Activated CD4-positive, alpha-beta T cell treated with anti-CD3 and anti-CD28 coated beads, Interleukin-2, amount 50 U/mL, for 1 hour (primary cell): Measurements from ENCODE around the gene SIMC1.
"Not testable (repeated sequence)": the region's sequence is repeated elsewhere in the genome, so short reads cannot be mapped to it uniquely, and the experiment has no call there.

Experiments used
- DNase-seq: peaks from one replicate; pipeline ENCODE4 v3.0.0-alpha.2; 2020

The SIMC1 gene

GRCh38 chr5:176216393-176216916 lies 21.8 kb upstream of the SIMC1 start:
- DNase-seq, result not testable (repeated sequence)

DNA sequence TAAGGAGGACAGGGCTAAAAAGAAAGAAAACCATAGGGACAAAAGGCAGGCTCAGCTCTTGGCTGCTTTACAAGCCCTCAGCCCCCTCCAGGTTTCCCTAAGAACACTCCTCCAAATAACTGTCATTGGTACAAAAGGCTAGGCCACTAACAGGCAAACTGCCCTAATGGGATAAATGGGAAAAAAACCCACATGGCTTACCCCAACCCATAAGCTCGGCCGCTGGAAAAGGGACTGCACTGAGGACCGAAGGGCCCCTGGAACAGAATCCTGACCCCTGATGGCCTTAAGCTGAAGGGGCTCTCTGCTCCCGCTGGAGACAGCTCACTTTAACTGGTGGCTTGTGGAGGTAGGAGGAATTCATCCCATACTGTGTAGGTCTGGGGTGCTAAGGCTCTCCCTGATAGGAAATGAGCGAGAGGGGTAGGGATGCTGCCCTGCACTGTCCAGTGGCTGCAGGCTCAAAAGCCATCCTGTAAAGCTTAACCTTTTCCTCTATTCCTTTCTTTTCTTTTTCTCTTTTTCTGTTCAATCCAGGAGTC lies 21.0 kb upstream of the SIMC1 start:
- DNase-seq, result not testable (repeated sequence)

DNA sequence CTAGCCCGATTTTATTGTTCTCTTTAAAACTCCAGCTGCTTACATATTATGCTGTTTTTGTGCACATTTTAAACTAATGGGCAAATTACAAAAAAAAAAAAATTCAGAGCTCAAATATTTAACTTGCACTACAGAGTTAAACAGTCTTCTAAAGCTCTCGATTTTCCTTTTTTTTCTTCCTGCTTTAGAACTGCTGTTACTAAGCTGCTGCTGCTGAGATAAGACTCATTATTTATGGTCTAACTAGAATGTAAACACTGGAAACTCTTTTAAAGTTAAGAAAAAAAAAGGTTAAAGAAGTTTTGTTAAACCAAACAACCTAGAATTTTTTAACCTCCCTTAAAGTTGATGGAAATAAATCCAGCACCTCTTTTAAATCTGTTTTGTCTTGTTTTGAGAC lies 20.5 kb upstream of the SIMC1 start:
- DNase-seq, result not testable (repeated sequence)

DNA sequence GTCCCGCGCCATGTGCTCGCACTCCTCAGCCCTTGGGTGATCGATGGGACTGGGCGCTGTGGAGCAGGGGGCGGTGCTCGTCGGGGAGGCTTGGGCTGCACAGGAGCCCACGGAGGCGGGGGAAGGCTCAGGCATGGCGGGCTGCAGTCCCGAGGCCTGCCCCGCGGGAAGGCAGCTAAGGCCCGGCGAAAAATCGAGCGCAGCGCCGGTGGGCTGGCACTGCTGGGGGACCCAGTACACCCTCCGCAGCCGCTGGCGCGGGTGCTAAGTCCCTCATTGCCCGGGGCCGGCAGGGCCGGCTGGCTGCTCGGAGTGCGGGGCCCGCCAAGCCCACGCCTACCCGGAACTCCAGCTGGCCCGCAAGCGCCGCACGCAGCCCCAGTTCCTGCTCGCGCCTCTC lies 16.2 kb upstream of the SIMC1 start:
- DNase-seq, result not testable (repeated sequence)

GRCh38 chr5:176228358-176228757 lies 9.9 kb upstream of the SIMC1 start:
- not testable (repeated sequence) for DNase-seq

DNA sequence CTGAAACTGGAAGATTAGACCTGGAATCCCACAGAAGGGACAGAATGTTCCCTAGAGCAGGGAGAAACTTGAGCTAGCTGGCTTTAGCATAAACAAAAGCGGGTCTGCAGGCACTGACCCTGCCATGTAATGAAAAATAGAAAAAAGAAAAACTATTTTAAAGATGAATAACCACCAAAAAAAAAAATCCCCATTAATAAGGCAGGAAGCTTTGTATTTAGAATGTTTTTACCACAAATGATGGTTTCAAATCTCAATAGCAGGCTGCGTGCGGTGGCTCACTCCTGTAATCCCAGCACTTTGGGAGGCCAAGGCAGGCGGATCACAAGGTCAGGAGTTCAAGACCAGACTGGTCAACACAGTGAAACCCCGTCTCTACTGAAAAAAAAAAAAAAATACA lies 5.0 kb upstream of the SIMC1 start:
- DNase-seq, result not testable (repeated sequence)

DNA sequence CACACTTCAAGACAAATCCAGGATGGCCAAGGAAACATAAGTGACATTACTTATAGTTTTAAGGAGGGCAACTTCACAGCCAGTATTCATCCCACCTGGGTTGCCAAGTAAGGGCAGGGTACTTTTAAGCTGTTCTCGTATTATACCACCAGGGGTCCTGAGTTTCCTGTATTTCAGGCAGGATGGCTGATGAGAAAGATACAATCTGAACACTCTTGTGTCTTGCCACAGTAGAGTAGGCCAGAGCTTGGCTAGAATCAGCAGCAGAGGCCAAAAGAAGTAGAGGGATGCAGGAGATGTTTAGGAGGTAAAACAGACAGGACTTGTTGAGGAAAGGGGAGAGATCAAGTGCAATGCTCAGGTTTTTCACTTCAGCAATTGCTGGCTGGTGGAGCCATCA lies 3.1 kb upstream of the SIMC1 start:
- not testable (repeated sequence) for DNase-seq

DNA sequence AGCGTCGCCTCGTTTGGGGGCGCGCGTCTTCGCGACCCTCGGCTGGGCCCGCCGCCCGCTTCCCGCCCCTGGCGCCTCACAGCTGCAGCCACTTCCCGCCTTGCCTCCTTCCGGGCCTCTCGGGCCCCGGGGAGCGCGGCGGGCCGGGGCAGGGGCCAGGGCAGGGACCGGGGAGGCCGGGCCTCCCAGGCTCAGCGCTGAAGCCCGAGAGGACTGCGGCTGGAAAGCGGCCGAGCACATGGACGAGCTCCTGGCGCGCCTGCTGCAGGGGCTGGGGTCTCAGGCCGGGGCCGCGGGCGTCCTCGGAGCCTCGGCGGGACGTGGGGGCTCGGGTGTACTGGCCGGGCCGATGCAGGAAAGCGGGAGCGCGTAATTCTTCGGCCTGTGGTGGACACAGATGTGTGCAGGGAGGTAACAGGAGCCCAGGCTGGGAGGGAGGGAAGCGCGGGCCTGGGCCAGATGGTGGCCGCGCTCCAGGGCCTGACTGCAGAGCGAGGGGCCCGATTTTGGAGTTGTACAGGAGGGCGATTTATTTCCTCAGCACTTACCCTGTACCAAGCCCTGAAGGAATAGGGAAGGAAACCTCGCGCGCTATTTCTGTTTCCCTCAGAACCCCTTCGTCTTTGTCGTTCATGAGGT lies 540 bp downstream of the SIMC1 start:
- DNase-seq, result not testable (repeated sequence)

DNA sequence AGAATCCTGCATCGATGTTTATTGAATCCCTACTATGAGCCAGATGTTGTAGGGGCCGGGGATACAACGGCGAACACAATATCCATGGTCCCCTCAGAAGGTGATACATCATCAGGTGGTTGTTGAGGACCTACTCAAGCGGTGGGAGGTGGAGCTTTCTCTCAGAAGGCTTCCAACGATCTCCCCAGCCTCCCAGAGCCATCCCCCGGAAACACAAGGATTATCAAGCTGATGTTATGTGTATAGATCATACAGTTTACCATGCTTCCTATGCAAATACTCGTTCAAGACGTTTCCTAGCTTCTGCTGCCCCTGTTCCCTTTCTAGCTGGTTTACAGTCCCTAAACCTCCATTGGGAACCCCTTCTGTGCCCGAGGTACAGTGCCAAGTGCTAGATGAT lies 1.1 kb downstream of the SIMC1 start:
- DNase-seq, result not testable (repeated sequence)

- not testable (repeated sequence) for DNase-seq
Observed at GRCh38 chr5:176244318-176244717, 6.1 kb downstream of the SIMC1 start.

DNA sequence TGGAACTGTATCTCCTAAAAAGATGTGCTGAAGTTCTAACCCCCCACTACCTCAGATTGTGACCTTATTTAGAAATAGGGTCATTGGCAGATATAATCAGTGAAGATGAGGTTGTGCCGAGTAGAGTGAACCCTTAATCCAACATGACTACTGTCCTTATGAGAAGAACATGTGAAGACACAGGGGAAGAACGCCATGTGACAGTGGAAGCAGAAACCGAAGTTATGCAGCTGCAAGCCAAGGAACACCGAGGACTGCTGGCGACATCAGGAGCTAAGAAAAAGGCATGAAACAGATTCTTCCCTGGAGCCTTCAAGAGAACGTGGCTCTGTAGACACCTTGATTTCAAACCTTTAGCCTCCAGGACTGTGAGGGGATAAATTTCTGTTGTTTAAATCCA lies 6.8 kb downstream of the SIMC1 start:
- DNase-seq, result not testable (repeated sequence)

- not testable (repeated sequence) for DNase-seq
Observed at GRCh38 chr5:176245489-176245888, 7.3 kb downstream of the SIMC1 start.

- not testable (repeated sequence) for DNase-seq
Observed at GRCh38 chr5:176250691-176251090, 12.5 kb downstream of the SIMC1 start.

DNA sequence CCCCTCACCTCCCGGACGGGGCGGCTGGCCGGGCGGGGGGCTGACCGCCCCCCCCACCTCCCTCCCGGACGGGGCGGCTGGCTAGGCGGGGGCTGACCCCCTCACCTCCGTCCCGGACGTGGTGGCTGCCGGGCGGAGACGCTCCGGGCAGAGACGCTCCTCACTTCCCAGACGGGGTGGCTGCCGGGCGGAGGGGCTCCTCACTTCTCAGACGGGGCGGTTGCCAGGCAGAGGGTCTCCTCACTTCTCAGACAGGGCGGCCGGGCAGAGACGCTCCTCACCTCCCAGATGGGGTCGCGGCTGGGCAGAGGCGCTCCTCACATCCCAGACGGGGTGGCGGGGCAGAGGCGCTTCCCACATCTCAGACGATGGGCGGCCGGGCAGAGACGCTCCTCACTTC lies 13.9 kb downstream of the SIMC1 start:
- not testable (repeated sequence) for DNase-seq

- not testable (repeated sequence) for DNase-seq
Observed at GRCh38 chr5:176253370-176254065, 15.3 kb downstream of the SIMC1 start.

GRCh38 chr5:176254066-176254393 lies 15.8 kb downstream of the SIMC1 start:
- not testable (repeated sequence) for DNase-seq

- DNase-seq, result not testable (repeated sequence)
Observed at GRCh38 chr5:176257871-176258505, 19.8 kb downstream of the SIMC1 start.

DNA sequence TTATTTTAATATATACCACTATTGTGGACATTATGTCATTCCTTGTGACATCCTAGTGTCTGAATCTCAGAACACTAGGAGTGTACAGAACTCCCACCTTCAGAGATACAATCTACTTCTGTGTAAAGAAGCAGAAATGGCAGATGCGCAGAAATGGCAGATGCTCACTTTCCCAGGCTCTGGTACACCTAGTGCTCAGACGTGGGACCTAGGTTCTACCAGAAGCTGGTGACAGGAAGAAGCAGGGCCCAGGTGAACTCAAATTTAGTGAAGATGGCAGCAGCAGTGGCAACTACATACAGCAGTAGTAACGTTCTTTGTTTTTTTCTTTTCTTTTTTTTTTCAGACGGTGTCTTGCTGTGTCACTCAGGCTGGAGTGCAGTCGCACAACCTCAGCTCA lies 22.5 kb downstream of the SIMC1 start:
- DNase-seq, result not testable (repeated sequence)

GRCh38 chr5:176266448-176266847 lies 28.2 kb downstream of the SIMC1 start:
- not testable (repeated sequence) for DNase-seq

DNA sequence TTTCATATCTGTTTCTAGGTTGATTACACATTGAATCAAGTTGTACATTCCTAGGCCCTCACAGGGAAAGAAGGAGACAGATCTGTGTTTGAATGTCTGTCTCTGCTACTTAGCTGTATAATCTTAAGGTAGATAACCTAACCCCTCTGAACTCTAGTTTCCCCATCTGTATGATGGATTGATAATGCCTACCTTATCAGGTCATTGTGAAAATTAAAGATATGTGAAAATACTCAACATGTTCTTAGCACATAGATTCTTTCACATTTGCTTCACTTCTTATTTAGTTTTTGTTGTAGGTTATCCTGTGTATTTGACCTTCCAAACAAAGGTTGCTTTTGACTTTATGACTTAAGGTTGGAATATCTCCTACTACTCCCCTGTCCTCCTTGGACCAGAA lies 50.8 kb downstream of the SIMC1 start:
- not testable (repeated sequence) for DNase-seq

DNA sequence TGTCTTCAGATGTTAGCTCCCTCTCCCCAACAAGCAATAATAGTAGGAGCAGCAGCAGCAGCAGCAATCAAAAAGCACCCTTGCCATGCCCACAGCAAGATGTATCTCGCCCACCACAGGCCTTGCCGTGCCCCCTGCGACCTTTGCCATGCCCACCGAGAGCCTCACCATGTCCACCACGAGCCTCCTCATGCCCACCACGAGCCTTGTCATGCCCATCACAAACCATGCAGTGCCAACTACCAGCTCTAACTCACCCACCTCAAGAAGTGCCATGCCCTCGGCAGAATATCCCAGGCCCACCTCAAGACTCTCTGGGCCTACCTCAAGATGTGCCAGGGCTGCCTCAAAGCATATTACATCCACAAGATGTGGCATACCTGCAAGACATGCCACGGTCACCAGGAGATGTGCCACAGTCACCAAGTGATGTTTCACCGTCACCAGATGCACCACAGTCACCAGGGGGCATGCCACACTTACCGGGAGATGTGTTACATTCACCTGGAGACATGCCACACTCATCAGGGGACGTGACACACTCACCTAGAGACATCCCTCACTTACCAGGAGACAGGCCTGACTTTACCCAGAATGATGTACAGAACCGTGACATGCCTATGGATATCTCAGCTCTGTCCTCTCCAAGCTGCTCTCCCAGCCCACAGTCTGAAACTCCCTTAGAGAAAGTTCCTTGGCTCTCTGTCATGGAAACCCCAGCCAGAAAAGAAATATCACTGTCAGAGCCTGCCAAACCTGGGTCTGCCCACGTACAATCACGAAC lies 52.0 kb downstream of the SIMC1 start:
- DNase-seq, result not testable (repeated sequence)

DNA sequence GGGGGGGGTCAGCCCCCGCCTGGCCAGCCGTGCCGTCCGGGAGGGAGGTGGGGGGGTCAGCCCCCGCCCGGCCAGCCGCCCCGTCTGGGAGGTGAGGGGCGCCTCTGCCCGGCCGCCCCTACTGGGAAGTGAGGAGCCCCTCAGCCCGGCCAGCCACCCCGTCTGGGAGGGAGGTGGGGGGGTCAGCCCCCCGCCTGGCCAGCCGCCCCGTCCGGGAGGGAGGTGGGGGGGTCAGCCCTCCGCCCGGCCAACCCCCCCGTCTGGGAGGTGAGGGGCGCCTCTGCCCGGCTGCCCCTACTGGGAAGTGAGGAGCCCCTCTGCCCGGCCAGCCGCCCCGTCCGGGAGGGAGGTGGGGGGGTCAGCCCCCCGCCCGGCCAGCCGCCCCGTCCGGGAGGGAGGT lies 67.1 kb downstream of the SIMC1 start:
- not testable (repeated sequence) for DNase-seq
